Measurements from ENCODE around the gene IL1RL2. TPM values are rescaled to one million over a fixed set of nuclear protein-coding genes. Genes with fewer than 3 reads are reported as not detected.

The IL1RL2 gene
- polyA plus RNA-seq, 6 donors from 2014 or later, result not detected

DNA sequence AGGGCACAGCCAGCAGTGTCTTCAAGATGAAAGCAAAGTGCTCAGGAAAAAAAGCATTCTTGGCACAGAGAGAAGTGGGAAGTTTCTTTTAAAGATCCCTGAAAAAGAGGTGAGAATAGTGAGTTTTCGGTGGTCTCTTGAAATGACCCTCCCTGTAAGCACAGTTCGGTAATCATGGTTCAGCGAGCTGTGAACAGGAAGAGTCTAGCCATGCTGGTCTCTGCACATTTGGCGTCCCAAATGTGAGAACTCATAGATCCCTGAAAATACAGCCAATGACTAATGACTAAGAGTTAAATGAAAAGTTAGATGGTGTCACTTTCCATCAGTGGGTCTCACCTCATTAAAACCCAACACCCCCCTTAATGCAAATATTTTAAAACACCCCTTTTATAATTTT lies 40.9 kb upstream of the IL1RL2 start:
- Mint-ChIP-seq H3K36me3 (peaks cover 12 to 35% of the 10 kb centered on the region in 2 donors), H3K9me3 (peaks cover 12 to 68% (median 54%) of the 10 kb centered on the region in 7 donors)

DNA sequence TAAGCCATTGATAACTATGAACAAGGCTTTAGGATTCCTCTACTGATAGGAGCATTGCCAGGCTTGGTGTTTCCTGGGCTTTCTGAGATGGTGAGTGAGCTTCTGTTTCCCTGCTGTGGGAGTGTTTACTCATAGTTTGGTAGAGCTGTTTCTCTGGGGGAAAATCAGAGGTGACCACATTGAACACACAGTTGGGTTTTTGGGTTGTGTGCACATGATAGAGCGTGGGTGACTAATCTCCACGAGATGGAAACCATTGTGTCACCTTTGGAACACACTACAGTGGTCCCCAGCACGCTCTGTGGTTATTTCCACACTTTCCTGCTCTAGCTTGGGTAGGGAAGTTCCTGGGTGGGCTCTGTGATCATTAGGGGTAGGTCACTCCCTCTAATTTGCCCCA lies 38.9 kb upstream of the IL1RL2 start:
- ATAC-seq (ENCODE audit: low read depth in 2 of 2), result no peak
- H3K9me3 Mint-ChIP-seq, result peaks cover 12 to 70% (median 58%) of the 10 kb centered on the region in 7 donors
- H3K36me3 Mint-ChIP-seq, result peaks cover 12 to 44% of the 10 kb centered on the region in 2 donors
- peaks cover 18 to 53% (median 35%) of the 10 kb centered on the region in 3 donors for H3K27me3 Mint-ChIP-seq
- H3K27ac Mint-ChIP-seq, result no peak overlapping the region
- DNase-seq, result no peak
- H3K4me3 Mint-ChIP-seq, result no peak overlapping the region
- H3K4me1 Mint-ChIP-seq, result peaks cover 0 to 4% (median 0%) of the 10 kb centered on the region in 3 donors

More for the DNA sequence above, 40.9 kb upstream of the IL1RL2 start:
- no peak overlapping the region for H3K27ac Mint-ChIP-seq
- H3K27me3 Mint-ChIP-seq, result peaks cover 28 to 57% (median 52%) of the 10 kb centered on the region in 3 donors
- no peak overlapping the region for H3K4me3 Mint-ChIP-seq
- ATAC-seq (ENCODE audit: low read depth in 2 of 2) (no peak), DNase-seq (no peak)
- H3K4me1 Mint-ChIP-seq, result peaks cover 0 to 9% (median 0%) of the 10 kb centered on the region in 3 donors

DNA sequence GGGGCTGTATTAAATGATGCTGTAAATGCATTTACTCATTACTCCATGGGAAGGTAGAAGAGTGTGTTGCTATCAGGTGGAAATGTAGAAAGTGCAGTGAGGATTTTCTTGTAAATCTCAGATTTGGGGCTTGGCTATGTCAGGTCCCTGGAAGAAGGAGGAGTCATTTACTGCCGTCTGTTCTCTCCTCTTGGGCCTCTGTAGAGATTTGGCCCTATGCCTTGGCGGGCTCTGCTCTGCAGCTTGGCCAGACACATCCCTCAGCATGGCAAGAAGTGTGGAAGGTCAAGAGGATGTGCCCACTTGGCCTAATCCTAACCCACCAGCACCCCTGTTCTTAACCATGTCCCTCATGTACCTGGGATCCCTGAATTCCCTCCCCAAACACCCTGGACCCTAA lies 37.6 kb upstream of the IL1RL2 start:
- peaks cover 15 to 63% (median 51%) of the 10 kb centered on the region in 7 donors for H3K9me3 Mint-ChIP-seq
- H3K27me3 Mint-ChIP-seq, result peaks cover 10 to 47% (median 22%) of the 10 kb centered on the region in 3 donors
- H3K36me3 Mint-ChIP-seq, result peaks cover 12 to 44% of the 10 kb centered on the region in 2 donors
- no peaks in the 10 kb centered on the region for H3K4me1 Mint-ChIP-seq
- peak overlapping the region in 1 of 6 donors; percentile 42 for H3K27ac Mint-ChIP-seq
- DNase-seq (no peak), ATAC-seq (ENCODE audit: low read depth in 2 of 2) (no peak)
- H3K4me3 Mint-ChIP-seq, result no peak overlapping the region

DNA sequence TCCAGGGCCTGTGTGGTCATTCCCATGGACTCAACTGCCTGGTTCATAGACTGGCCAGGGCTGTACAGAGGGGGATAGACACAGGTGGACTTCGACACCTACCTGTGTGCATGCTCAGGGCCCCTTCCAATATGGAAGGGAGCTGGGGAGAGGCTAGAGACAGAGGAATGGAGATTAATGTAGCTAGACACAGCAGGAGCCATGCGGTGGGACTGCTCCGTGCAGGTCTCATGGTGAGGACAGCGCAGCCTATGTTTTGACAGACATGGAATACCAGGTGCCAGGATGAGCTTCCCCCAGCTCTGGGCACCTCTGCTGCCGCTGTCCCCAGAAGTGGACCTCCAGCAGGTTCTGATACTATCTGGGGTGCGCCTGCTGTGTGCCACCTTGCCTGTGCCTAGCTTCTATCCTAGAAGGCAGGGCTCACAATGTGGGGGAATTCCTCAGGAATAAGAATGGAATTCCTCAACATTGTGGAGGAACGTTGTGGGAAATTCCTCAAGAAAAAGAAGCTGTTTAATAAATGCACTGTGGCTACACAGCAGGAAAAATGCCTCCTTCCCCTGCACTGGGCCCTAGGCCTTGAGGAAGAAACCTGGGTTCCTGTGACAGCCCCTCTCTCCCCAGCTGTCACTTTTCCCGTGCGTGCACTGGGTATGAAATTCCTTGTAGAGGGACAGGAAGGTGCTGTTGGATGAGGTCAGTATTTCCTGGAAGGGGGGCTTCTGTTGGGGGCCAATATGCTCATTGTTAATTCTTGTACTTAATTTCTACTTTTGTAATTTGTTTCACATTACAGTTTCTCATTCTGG lies 37.0 kb upstream of the IL1RL2 start:
- Mint-ChIP-seq H3K9me3 (peaks cover 15 to 59% (median 45%) of the 10 kb centered on the region in 7 donors), H3K4me3 (no peak overlapping the region), H3K36me3 (peaks cover 10 to 41% of the 10 kb centered on the region in 2 donors), H3K27ac (no peak overlapping the region), H3K4me1 (no peaks in the 10 kb centered on the region), H3K27me3 (peaks cover 7 to 47% (median 17%) of the 10 kb centered on the region in 3 donors)
- ATAC-seq (ENCODE audit: low read depth in 2 of 2) (no peak), DNase-seq (no peak)

DNA sequence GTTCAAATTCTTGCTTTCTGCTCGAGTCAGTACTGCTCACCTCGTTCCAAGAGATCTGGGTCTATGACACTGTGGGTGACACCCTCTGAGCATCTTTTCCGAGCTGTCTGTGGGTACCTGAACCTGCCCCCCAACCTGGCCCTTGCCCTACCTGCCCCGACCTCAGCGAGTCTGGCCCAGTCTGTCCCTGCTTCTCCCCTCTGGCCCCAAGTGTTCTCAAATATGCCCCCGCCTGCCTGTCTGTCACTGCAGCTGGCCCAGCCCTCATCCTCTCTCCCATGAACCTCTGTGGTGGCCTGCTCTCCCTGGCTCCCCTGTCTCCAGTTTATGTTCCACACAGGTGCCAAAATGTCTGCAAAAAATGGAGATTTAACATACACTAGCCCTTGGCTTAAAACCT lies 32.5 kb upstream of the IL1RL2 start:
- H3K27me3 Mint-ChIP-seq, result peaks cover 0 to 27% (median 5%) of the 10 kb centered on the region in 3 donors
- DNase-seq (no peak), ATAC-seq (ENCODE audit: low read depth in 2 of 2) (no peak)
- peaks cover 0 to 9% of the 10 kb centered on the region in 2 donors for H3K36me3 Mint-ChIP-seq
- peaks cover under 1 to 18% (median 8%) of the 10 kb centered on the region in 7 donors for H3K9me3 Mint-ChIP-seq
- H3K4me1 Mint-ChIP-seq, result no peaks in the 10 kb centered on the region
- H3K4me3 Mint-ChIP-seq, result peak overlapping the region in 1 of 8 donors; percentile 48
- H3K27ac Mint-ChIP-seq, result no peak overlapping the region

DNA sequence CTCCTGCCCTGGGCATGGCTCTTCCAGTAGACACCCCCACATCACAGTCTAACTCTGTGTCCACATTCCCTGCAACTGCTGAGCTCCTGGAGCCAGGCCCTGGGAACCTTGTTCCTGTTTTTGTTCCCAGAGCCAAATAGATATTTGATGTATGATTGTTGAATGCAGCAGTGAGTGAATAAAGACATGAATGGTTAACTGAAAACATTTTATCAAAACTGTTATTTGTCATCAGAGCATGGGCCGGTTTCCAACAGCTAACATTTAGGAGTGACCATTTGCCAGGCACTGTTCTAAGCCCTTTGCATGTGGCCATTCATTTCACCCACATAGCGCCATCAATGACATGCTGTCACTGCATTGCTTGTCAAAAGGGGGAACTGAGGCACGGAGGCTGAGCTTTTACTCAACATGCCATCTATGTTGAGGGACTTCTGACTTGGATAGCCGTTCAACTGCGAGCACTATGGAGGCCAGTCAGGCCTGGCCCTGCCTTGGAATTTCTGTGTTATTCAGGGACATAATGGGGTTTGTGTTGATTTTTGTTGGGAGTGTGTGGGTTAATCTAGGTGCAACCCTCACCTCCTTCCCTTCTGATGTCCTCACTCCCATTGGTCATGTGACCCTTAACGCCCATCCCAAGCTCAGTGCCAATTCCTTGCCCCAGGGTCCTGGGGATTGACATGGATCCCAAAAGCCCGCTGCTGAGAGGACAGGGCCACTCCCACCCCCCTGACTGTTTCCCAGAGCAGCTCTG lies 31.7 kb upstream of the IL1RL2 start:
- no peak for DNase-seq
- Mint-ChIP-seq H3K27ac (no peak overlapping the region), H3K4me3 (no peak overlapping the region), H3K4me1 (no peaks in the 10 kb centered on the region), H3K9me3 (peaks cover 0 to 15% (median 6%) of the 10 kb centered on the region in 7 donors), H3K27me3 (peaks cover 0 to 27% (median 5%) of the 10 kb centered on the region in 3 donors), H3K36me3 (peaks cover 0 to 8% of the 10 kb centered on the region in 2 donors)
- ATAC-seq (ENCODE audit: low read depth in 2 of 2), result no peak

DNA sequence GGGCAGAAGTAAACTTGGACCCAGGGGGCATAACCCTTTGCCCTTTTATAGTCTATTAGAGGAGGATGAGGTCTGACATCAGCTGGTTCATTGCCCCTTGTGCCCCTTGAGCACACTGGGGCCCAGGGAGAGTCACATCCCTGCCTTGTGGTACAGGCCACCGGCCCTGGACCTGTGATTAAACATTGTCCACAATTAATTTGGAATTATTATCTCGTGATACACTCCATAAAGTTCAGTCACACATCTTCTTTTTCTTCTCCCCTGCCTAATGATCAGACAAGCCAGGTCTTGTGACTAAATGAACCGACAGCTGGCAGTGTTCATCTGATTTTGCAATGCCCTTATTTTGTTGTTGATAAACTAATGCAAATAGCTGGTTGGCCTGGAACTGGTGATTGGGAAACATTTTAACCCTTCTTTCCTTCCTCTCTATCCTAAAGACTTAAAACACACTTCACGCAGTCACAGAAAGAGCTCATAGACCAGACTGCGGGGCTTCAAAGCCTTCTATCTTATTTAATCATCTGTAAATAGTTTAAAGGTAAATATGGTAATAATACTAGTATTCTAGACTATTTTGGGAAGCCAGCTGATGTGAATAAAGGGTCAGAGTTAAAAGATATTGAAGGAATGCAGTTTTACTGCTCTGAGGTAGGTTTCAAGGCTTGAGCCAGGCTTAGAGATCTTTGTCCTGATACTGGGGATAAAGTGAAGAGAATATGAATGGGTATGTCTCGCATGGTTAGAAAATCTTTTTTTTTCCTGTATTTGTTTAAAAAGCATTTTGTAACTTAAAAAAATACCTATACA lies 30.9 kb upstream of the IL1RL2 start:
- Mint-ChIP-seq H3K4me1 (no peaks in the 10 kb centered on the region), H3K27me3 (peaks cover 0 to 27% (median 5%) of the 10 kb centered on the region in 3 donors), H3K9me3 (peaks cover 0 to 9% (median 3%) of the 10 kb centered on the region in 7 donors), H3K27ac (no peak overlapping the region), H3K36me3 (peaks cover 0 to 8% of the 10 kb centered on the region in 2 donors), H3K4me3 (no peak overlapping the region)
- ATAC-seq (ENCODE audit: low read depth in 2 of 2) (no peak), DNase-seq (no peak)

DNA sequence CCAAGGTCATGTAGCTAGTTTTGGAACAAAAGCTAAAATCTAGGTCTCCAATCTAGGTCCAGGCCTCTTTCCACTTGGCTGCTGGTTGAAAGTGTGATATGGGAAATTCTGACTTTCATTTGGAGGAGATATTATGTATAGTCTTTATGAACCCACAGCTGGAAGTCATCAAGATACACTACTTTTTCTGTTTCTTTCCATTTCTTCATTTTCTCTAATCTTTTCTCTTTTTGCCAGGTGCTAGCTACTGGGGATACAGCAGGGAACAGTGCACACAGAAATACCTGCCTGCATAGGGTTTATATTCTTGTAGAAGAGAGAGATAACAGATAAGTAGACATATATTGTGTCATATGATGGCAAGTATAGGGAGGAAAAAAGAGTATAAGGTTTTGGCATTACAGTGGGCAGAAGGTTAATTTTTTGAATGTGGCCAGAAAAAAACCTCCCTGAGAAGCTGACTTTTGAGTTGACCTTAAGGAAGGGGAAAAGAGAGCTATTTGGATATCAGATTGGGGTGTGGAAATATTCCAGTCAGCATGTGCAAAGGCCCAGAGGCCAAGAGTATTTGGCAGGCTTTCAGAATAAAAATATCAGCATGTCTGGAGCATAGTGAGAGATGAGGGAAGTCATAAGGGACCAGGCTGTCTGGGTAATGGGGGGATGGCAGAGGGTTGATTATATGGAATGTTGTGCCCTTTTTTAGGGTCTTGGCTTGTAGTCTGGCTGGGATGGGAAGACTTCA lies 28.6 kb upstream of the IL1RL2 start:
- no peak overlapping the region for H3K4me3 Mint-ChIP-seq
- peaks cover 0 to 15% (median 5%) of the 10 kb centered on the region in 3 donors for H3K27me3 Mint-ChIP-seq
- no peaks in the 10 kb centered on the region for H3K36me3 Mint-ChIP-seq
- peaks cover 0 to 9% (median 0%) of the 10 kb centered on the region in 7 donors for H3K9me3 Mint-ChIP-seq
- no peak for DNase-seq
- ATAC-seq (ENCODE audit: low read depth in 2 of 2), result no peak
- no peak overlapping the region for H3K27ac Mint-ChIP-seq
- no peaks in the 10 kb centered on the region for H3K4me1 Mint-ChIP-seq

DNA sequence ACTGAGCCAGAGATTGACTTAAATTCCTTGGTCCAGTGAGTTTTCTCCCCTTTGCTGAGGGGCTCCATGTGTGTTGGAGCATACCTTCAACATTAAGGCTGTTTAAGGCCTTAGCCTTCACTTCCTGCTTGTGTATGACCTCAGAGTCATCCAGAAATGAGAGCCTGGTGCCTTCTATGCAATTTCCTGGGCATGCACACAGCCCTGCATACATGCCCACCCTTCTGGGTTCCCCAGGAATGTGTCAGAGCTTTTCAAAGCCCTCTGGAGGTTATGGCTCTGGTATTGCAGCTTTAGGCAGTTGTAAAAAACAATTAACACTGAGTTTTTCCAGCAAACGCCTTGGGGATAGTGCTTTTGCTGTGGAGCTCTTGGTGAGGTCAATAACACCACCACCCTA lies 27.5 kb upstream of the IL1RL2 start:
- Mint-ChIP-seq H3K27me3 (peaks cover 0 to 9% (median 5%) of the 10 kb centered on the region in 3 donors), H3K4me1 (no peaks in the 10 kb centered on the region), H3K9me3 (peaks cover 0 to 5% (median 0%) of the 10 kb centered on the region in 7 donors), H3K4me3 (no peak overlapping the region), H3K27ac (no peak overlapping the region), H3K36me3 (no peaks in the 10 kb centered on the region)
- DNase-seq, result no peak
- no peak for ATAC-seq (ENCODE audit: low read depth in 2 of 2)

DNA sequence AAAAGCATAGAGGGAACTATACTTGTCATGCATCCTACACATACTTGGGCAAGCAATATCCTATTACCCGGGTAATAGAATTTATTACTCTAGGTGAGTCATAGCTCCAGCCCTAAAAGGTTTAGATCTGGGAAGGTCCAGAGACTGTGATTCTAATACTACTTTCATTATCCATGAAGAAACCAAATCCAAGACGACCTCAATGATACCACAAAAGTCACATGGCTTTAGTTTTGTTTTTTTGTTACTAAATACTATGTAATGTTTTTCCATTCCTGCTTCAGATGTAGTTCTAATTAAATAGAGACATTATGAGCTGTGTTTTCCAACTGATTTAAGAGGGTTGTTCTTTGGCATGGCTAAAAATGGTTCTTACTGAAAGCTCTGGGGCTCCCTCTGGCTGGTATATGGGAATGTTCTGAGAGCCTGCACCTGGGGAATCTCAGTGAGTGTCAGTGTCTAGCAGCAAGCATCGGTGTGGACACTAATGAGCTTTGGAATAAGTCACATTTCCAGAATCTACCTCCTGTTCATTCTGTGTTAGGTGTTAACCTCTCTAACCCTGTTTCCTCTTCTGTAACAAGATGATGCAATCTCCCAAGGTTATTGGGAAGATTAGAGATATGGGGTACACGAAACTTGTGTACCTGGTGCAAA lies 20.5 kb upstream of the IL1RL2 start:
- peaks cover 0 to 10% (median 6%) of the 10 kb centered on the region in 3 donors for H3K27me3 Mint-ChIP-seq
- no peak for ATAC-seq (ENCODE audit: low read depth in 2 of 2)
- no peak for DNase-seq
- no peak overlapping the region for H3K4me3 Mint-ChIP-seq
- H3K36me3 Mint-ChIP-seq, result no peaks in the 10 kb centered on the region
- no peaks in the 10 kb centered on the region for H3K9me3 Mint-ChIP-seq
- H3K4me1 Mint-ChIP-seq, result no peaks in the 10 kb centered on the region
- no peak overlapping the region for H3K27ac Mint-ChIP-seq

DNA sequence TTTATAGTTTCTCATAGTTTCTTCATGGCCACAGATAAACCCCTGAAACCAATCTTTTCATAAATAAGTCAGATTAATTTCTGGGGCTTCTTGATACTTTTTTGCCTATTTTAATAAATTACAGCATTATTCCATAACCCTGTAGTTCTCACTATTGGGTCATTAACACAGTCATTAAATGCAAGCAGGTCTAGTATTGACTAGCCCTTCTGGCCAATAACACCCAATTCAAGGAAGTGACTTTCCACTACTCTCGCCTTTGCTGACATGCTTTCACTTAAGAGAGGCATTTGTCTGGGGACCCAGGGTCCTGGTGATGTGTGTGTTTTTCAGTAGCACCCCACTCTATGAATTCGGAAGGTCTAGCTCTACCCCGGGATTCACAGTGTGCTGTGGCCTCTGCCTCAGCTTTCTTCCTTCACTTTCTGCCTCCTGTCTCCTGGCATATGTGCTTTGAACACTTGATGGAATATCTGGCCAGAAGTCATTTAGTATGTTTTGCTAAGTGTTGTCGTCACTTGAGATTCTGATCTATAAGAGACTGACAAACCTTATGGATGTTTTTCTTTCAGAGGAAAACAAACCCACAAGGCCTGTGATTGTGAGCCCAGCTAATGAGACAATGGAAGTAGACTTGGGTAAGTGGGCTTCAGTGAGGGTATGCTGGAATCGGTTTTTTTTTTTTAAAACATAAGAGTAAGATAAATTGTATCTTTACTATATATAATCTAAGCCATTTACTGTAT lies 18.6 kb upstream of the IL1RL2 start:
- ATAC-seq (ENCODE audit: low read depth in 2 of 2) (no peak), DNase-seq (no peak)
- no peak overlapping the region for H3K27ac Mint-ChIP-seq
- no peaks in the 10 kb centered on the region for H3K9me3 Mint-ChIP-seq
- no peaks in the 10 kb centered on the region for H3K4me1 Mint-ChIP-seq
- H3K27me3 Mint-ChIP-seq, result peaks cover 0 to 13% (median 6%) of the 10 kb centered on the region in 3 donors
- H3K4me3 Mint-ChIP-seq, result no peak overlapping the region
- no peaks in the 10 kb centered on the region for H3K36me3 Mint-ChIP-seq

DNA sequence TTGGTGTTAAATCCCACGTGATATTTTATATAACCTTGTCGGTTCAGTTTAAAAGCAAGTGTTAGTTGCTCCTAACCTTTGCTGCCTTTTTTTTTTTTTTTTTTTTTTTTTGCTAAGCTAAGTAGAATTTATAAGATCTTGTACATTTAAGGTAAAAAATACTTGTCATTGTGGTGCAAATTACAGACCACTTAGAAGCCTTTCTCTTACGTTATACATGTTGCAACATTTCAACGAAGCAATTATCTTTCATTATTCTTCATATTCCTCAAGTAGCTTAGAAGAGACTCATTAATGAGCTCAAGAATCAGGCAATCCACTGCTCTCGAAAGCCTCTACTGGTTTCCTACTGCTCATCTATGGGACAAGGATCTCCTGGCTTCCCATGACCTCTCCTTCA lies 14.9 kb upstream of the IL1RL2 start:
- Mint-ChIP-seq H3K27ac (no peak overlapping the region), H3K4me1 (no peaks in the 10 kb centered on the region)
- no peak for DNase-seq

More for the DNA sequence above, 14.9 kb upstream of the IL1RL2 start:
- no peaks in the 10 kb centered on the region for H3K9me3 Mint-ChIP-seq
- no peak for ATAC-seq (ENCODE audit: low read depth in 2 of 2)
- H3K4me3 Mint-ChIP-seq, result no peak overlapping the region
- no peaks in the 10 kb centered on the region for H3K36me3 Mint-ChIP-seq
- H3K27me3 Mint-ChIP-seq, result peaks cover 0 to 18% (median 0%) of the 10 kb centered on the region in 3 donors
